H1 (cell line): Measurements from ENCODE around the gene SLC22A23. TPM values are rescaled to one million over a fixed set of nuclear protein-coding genes. Genes with fewer than 3 reads are reported as not detected.

Experiments used
- CTCF ChIA-PET: fragments of 300-600 bp; sonication (Branson Sonifier 250); formaldehyde crosslinking; loops from one replicate; lab custom pipeline; 2021; ENCODE audit not compliant: partially characterized antibody; lab: Charles Lee
- POLR2A ChIA-PET: fragments of 300-600 bp; sonication (Branson Sonifier 250); formaldehyde crosslinking; loops from one replicate; lab custom pipeline; 2021; ENCODE audit warnings: inconsistent platforms; ENCODE audit not compliant: partially characterized antibody; lab: Charles Lee
- DNase-seq, 2 experiments: peaks; one replicate each; pipeline versions ENCODE4 v3.0.0 to v3.0.0-alpha.2; 2010 to 2022; ENCODE audit warnings: low spot score in 2 of 2, low read depth in 1 of 2, mixed read lengths in 1 of 2
- FAIRE-seq: peaks from 2 replicates; lab custom pipeline; 2011; peaks lifted over from hg19 to GRCh38; lab: Jason Lieb, UNC
- H2AFZ ChIP-seq: 2 replicates; pipeline ENCODE4 v1.8.1; 2012; ENCODE audit warnings: low read length, inconsistent platforms
- H2AK5ac ChIP-seq: 2 replicates; pipeline ENCODE4 v1.6.1; 2013; ENCODE audit warnings: low read depth, low read length
- H2BK120ac ChIP-seq: replicated peaks from 2 replicates; pipeline ENCODE3; 2013; ENCODE audit warnings: low read depth, low read length, inconsistent platforms
- H2BK12ac ChIP-seq: 2 replicates; pipeline ENCODE4 v1.6.1; 2013; ENCODE audit warnings: low read depth, low read length
- H2BK15ac ChIP-seq: 2 replicates; pipeline ENCODE4 v1.6.1; 2013; ENCODE audit warnings: low read length
- H2BK20ac ChIP-seq: 2 replicates; pipeline ENCODE4 v1.6.1; 2013; ENCODE audit warnings: low read length
- H2BK5ac ChIP-seq: 2 replicates; pipeline ENCODE4 v1.6.1; 2013; ENCODE audit warnings: low read depth, low read length
- H3K14ac ChIP-seq: 2 replicates; pipeline ENCODE4 v1.6.1; 2013; ENCODE audit warnings: inconsistent platforms; ENCODE audit not compliant: insufficient read length
- H3K18ac ChIP-seq: 2 replicates; pipeline ENCODE4 v1.6.1; 2013; ENCODE audit warnings: low read length; ENCODE audit errors: extremely low read depth
- H3K23ac ChIP-seq: 2 replicates; pipeline ENCODE4 v1.6.1; 2013; ENCODE audit warnings: inconsistent platforms; ENCODE audit not compliant: insufficient read length
- H3K23me2 ChIP-seq: 2 replicates; pipeline ENCODE4 v1.6.1; 2013; ENCODE audit warnings: low read depth, low read length
- H3K27ac ChIP-seq: 2 replicates; pipeline ENCODE4 v1.6.1; 2011; ENCODE audit warnings: low read depth, low read length, inconsistent platforms
- H3K27me3 ChIP-seq, 4 experiments: replicated peaks in 1 of 4; 1 replicate in 1 of 4; 2 replicates in 3 of 4; pipeline versions ENCODE4 v1.6.1 to v1.8.1; 2011 to 2013; ENCODE audit warnings: low read length in 3 of 4, mild to moderate bottlenecking in 3 of 4, inconsistent platforms in 2 of 4, mixed read lengths in 2 of 4, moderate library complexity in 1 of 4; ENCODE audit not compliant: control insufficient read depth in 3 of 4, insufficient read depth in 3 of 4; ENCODE audit errors: extremely low read depth in 1 of 4
- H3K36me3 ChIP-seq, 4 experiments: 2 replicates each; pipeline versions ENCODE4 v1.6.1 to v1.8.1; 2011 to 2013; ENCODE audit warnings: mild to moderate bottlenecking in 4 of 4, low read length in 3 of 4, moderate library complexity in 2 of 4, control low read depth in 1 of 4, inconsistent platforms in 1 of 4; ENCODE audit not compliant: insufficient read depth in 4 of 4, control insufficient read depth in 2 of 4
- H3K4ac ChIP-seq: replicated peaks from 2 replicates; pipeline ENCODE3; 2013; ENCODE audit warnings: low read length, low read depth, mixed read lengths, inconsistent platforms; ENCODE audit not compliant: insufficient read length
- H3K4me1 ChIP-seq, 4 experiments: replicated peaks in 1 of 4; 1 replicate in 1 of 4; 2 replicates in 3 of 4; pipeline versions ENCODE4 v1.6.1 to v1.8.1; 2011 to 2013; ENCODE audit warnings: low read length in 3 of 4, inconsistent platforms in 2 of 4, mixed read lengths in 1 of 4; ENCODE audit not compliant: insufficient read depth in 4 of 4, control insufficient read depth in 3 of 4
- H3K4me2 ChIP-seq, 2 experiments: 2 replicates each; pipeline versions ENCODE4 v1.6.1 to v1.8.1; 2011 to 2013; ENCODE audit warnings: low read depth in 2 of 2, low read length in 2 of 2, control low read depth in 1 of 2, inconsistent platforms in 1 of 2, mild to moderate bottlenecking in 1 of 2; ENCODE audit not compliant: insufficient read depth in 1 of 2
- H3K4me3 ChIP-seq, 4 experiments: fragments of 200-600, 300-600 bp in 1 of 4; sonication (generic), shearing (Covaris generic), sonication (Bioruptor Twin) in 1 of 4; 2 replicates each; pipeline versions ENCODE4 v1.5.1 to v1.8.1; 2011 to 2016; ENCODE audit warnings: low read length in 4 of 4, low read depth in 3 of 4, control low read depth in 2 of 4, inconsistent platforms in 2 of 4, mild to moderate bottlenecking in 2 of 4, mixed read lengths in 1 of 4, moderate library complexity in 1 of 4; ENCODE audit not compliant: insufficient read depth in 2 of 4; ENCODE audit errors: extremely low read depth in 1 of 4
- H3K56ac ChIP-seq: replicated peaks from 2 replicates; pipeline ENCODE3; 2013; ENCODE audit warnings: low read depth, mild to moderate bottlenecking, mixed read lengths, low read length, inconsistent platforms; ENCODE audit not compliant: insufficient read length
- H3K79me1 ChIP-seq: 2 replicates; pipeline ENCODE4 v1.6.1; 2013; ENCODE audit warnings: low read depth, low read length, control low read depth
- H3K79me2 ChIP-seq, 2 experiments: 2 replicates each; pipeline versions ENCODE4 v1.6.1 to v1.8.1; 2012 to 2013; ENCODE audit warnings: low read length in 2 of 2, mild to moderate bottlenecking in 2 of 2, inconsistent platforms in 1 of 2; ENCODE audit not compliant: insufficient read depth in 2 of 2, control insufficient read depth in 1 of 2
- H3K9ac ChIP-seq, 4 experiments: replicated peaks in 1 of 4; 1 replicate in 1 of 4; 2 replicates in 3 of 4; pipeline versions ENCODE4 v1.6.1 to v1.8.1; 2011 to 2013; ENCODE audit warnings: low read depth in 3 of 4, low read length in 3 of 4, control low read depth in 2 of 4, mild to moderate bottlenecking in 2 of 4, moderate library complexity in 2 of 4, inconsistent platforms in 1 of 4; ENCODE audit errors: extremely low read depth in 1 of 4
- H3K9me3 ChIP-seq, 2 experiments: 2 replicates each; pipeline versions ENCODE4 v1.6.1 to v1.8.1; 2012 to 2013; ENCODE audit warnings: mild to moderate bottlenecking in 2 of 2, moderate library complexity in 2 of 2, control low read depth in 1 of 2, inconsistent platforms in 1 of 2, low read depth in 1 of 2, low read length in 1 of 2, mixed read lengths in 1 of 2; ENCODE audit not compliant: insufficient read depth in 2 of 2
- H4K20me1 ChIP-seq, 2 experiments: replicated peaks in 1 of 2; 2 replicates each; pipeline versions ENCODE3 to v1.8.1; 2011 to 2013; ENCODE audit warnings: inconsistent platforms in 2 of 2, low read length in 2 of 2, mild to moderate bottlenecking in 1 of 2; ENCODE audit not compliant: insufficient read depth in 2 of 2, control insufficient read depth in 1 of 2
- H4K5ac ChIP-seq: 2 replicates; pipeline ENCODE4 v1.6.1; 2013; ENCODE audit warnings: low read length, low read depth, mixed read lengths, inconsistent platforms; ENCODE audit not compliant: insufficient read length
- H4K8ac ChIP-seq: 2 replicates; pipeline ENCODE4 v1.8.0; 2013; ENCODE audit warnings: mild to moderate bottlenecking, moderate library complexity, low read length, inconsistent platforms; ENCODE audit not compliant: insufficient read depth; ENCODE audit errors: extremely low read depth
- H4K91ac ChIP-seq: replicated peaks from 2 replicates; pipeline ENCODE3; 2013; ENCODE audit warnings: low read length, mixed read lengths, inconsistent platforms; ENCODE audit not compliant: insufficient read length
- BACH1 ChIP-seq: IDR thresholded peaks from 2 replicates; pipeline ENCODE4 v1.6.1; 2012; ENCODE audit warnings: low read length, improper control_type of control experiment
- CBX5 ChIP-seq: fragments of 300-800, 300-1000 bp; sonication (generic); IDR thresholded peaks from 2 replicates; pipeline ENCODE4 v1.7.1; 2016; ENCODE audit warnings: antibody characterized with exemption, low read length, low read depth
- CBX8 ChIP-seq: fragments of 300-800, 300-1000 bp; sonication (generic); IDR thresholded peaks from 2 replicates; pipeline ENCODE4 v1.7.1; 2016; ENCODE audit warnings: low read depth, low read length, borderline replicate concordance
- CTBP2 ChIP-seq: IDR thresholded peaks from 2 replicates; pipeline ENCODE4 v1.7.0; 2011; ENCODE audit warnings: borderline replicate concordance, mild to moderate bottlenecking, moderate library complexity, mixed read lengths, low read length; ENCODE audit not compliant: insufficient read depth, insufficient read length
- GABPA ChIP-seq: IDR thresholded peaks from 2 replicates; pipeline ENCODE4 v1.6.1; 2011; ENCODE audit warnings: mild to moderate bottlenecking, low read length, moderate library complexity, borderline replicate concordance; ENCODE audit not compliant: insufficient read depth
- HDAC6 ChIP-seq: IDR thresholded peaks from one replicate; pipeline ENCODE4 v1.7.1; 2012; ENCODE audit warnings: low read depth, mild to moderate bottlenecking, inconsistent platforms, low read length, moderate library complexity
- POLR2A ChIP-seq, 2 experiments: IDR thresholded peaks; 1 replicate in 1 of 2; 2 replicates in 1 of 2; pipeline ENCODE4 v1.6.1; 2011; ENCODE audit warnings: low read depth in 2 of 2, low read length in 2 of 2, mild to moderate bottlenecking in 2 of 2; ENCODE audit errors: control extremely low read depth in 1 of 2
- POLR2AphosphoS5 ChIP-seq: IDR thresholded peaks from 2 replicates; pipeline ENCODE4 v1.6.1; 2011; ENCODE audit warnings: low read depth, low read length
- RFX5 ChIP-seq: IDR thresholded peaks from 2 replicates; pipeline ENCODE4 v1.6.1; 2011; ENCODE audit warnings: low read depth, low read length, improper control_type of control experiment, borderline replicate concordance
- SAP30 ChIP-seq: fragments of 300-600 bp; sonication (generic); IDR thresholded peaks from 2 replicates; pipeline ENCODE4 v1.7.1; 2012; ENCODE audit warnings: low read length, moderate library complexity, mild to moderate bottlenecking, inconsistent platforms; ENCODE audit not compliant: insufficient read depth, insufficient replicate concordance
- whole genome bisulfite sequencing, 2 experiments: shearing (Covaris generic) in 1 of 2; methylation state at CpG; one replicate each; pipeline versions ENCODE4 v1.1.6 to v1.1.7; 2013 to 2015; ENCODE audit warnings: low lambda C conversion rate in 2 of 2, mixed read lengths in 2 of 2, inconsistent platforms in 1 of 2, low coverage in 1 of 2, missing lambda C conversion rate in 1 of 2; ENCODE audit not compliant: insufficient replicate concordance in 2 of 2, insufficient coverage in 1 of 2, insufficient read length in 1 of 2; ENCODE audit errors: extremely low coverage in 1 of 2, missing lambda C conversion rate in 1 of 2; 5-methylcytosine and 5-hydroxymethylcytosine counted together
- polyA plus RNA-seq, 7 experiments: library from polyadenylated mRNA; depleted of rRNA in 3 of 7; stranded (reverse) in 5 of 7; unstranded in 2 of 7; fragments of >200 nt in 5 of 7; fragments of 200-250 nt in 2 of 7; gene quantifications; 1 replicate in 5 of 7; 2 replicates in 1 of 7; 4 replicates in 1 of 7; pipeline versions ENCODE4 v1.2.1 to v1.2.3, GENCODE V29; 2011 to 2013; ENCODE audit warnings: missing spikeins in 2 of 7, mixed read lengths in 2 of 7
- total RNA-seq: library from RNA; stranded (reverse); fragmentation: NEBNext Ultra II Directional; extraction: Animal tissue kit (Norgen Biotek cat#: 25700); gene quantifications from 2 replicates; pipeline ENCODE4 v1.2.1, GENCODE V29; 2021

The SLC22A23 gene
- total and polyA plus RNA-seq, 2 of the 8 experiments (the other 6 are each of a cell fraction or from before 2014, with no cell fraction given) = 9.9 to 38.4 TPM

DNA sequence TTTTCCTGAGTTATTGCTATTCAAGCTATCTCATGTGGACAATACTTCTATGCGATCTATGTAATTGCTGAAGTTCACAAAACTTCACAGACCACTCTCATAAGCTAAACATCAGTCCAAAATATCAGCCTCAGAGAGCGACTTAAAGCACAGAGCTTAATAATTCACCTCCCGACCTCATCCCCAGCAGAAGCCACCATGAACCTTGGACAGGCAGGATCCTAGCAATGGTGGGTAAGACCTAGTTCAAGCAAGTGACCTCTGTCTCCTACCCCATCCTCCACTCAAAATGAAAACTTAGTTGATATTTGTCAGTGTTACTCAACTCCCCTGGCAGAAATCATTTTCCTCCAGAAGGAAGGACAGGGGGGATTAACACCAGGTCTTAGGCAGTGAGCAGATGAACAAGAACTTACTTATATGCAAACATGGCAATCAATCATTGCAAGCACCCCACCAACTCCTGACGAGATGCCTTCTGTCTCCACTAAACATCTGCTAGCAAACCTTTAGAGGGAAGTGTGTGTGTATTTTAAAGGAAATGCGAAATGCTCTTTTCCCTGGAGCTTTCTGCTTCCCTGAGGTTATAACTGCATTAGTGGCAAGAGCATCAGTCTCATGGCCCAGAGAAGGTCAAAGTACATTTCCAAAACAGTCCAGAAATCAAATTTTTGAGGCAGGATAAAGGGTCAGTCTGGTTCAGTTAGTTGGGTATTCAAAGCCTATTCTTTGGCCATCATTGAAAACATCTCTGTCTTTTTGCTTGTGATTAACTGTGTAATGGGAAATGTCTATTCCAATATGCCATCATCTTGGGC, 90.0 kb downstream of the SLC22A23 start:
- Histone ChIP-seq H3K23me2 (no peaks in the 10 kb centered on the region), H3K9me3 (no peaks in the 10 kb centered on the region), H3K9ac (no peak overlapping the region), H3K36me3 (no peaks in the 10 kb centered on the region), H3K18ac (no peak overlapping the region), H3K27me3 (peaks cover 0 to 2% (median 0%) of the 10 kb centered on the region in 4 experiments; a peak in 1 of 7 replicates), H4K20me1 (peaks cover 0 to 4% of the 10 kb centered on the region in 2 experiments), H3K4me3 (no peak overlapping the region), H3K79me2 (no peaks in the 10 kb centered on the region; a peak in 1 of 4 replicates), H2BK5ac (no peak overlapping the region), H3K79me1 (peaks cover 3% of the 10 kb centered on the region; the same call in 1 of the 2 replicates), H3K27ac (no peak overlapping the region), H2AFZ (no peak overlapping the region), H2BK20ac (no peak overlapping the region), H3K56ac (no peak overlapping the region), H4K8ac (no peak overlapping the region), H2BK15ac (no peak overlapping the region), H2BK12ac (no peak overlapping the region), H4K5ac (no peak overlapping the region), H4K91ac (no peak overlapping the region), H3K14ac (no peak overlapping the region), H3K4me2 (no peak overlapping the region), H3K4ac (no peak overlapping the region), H3K4me1 (peaks cover 0 to 8% (median 4%) of the 10 kb centered on the region in 4 experiments; a peak in 4 of 7 replicates), H2BK120ac (no peak overlapping the region), H3K23ac (no peak overlapping the region), H2AK5ac (no peak overlapping the region)
- FAIRE-seq = no peak
- POLR2A ChIA-PET = no interaction called here
- DNase-seq = no peak
- CTCF ChIA-PET = interaction anchor here (0.6 to 0.8 kb wide), 3 partner anchors 9 to 87 kb away, joined by 3 to 4 read pairs (median 3); no protein-coding TSS in a partner anchor
- WGBS, 2 experiments = 90% methylated on average over 5 of the region's 5 CpGs; no CpG with 5 or more reads in 1 of the 2 experiments
- TF ChIP-seq HDAC6 (no peak), CBX8 (no peak), CBX5 (no peak), POLR2AphosphoS5 (no peak), POLR2A (IDR thresholded peaks at IDR 0.05; ENCODE audit: control extremely low read depth in 1 of 2, low read depth in 2 of 2, low read length in 2 of 2) (no peak), RFX5 (no peak), SAP30 (no peak), BACH1 (no peak), GABPA (no peak), CTBP2 (no peak)
